Trophoblast cell (in vitro differentiated cells and primary cell): ENCODE data around the gene BOLA2B.

ENCODE experiments used
- DNase-seq, 2 donors: peaks; one replicate each; pipeline ENCODE4 v3.0.0-alpha.2; 2016
- H2AFZ ChIP-seq: 2 replicates; pipeline ENCODE4 v1.6.1; 2013; ENCODE audit warnings: low read length, moderate library complexity, mild to moderate bottlenecking; ENCODE audit not compliant: insufficient read depth, poor library complexity
- H2AK5ac ChIP-seq: 2 replicates; pipeline ENCODE4 v1.6.1; 2013; ENCODE audit warnings: mild to moderate bottlenecking, low read length
- H2BK120ac ChIP-seq: 2 replicates; pipeline ENCODE4 v1.6.1; 2013; ENCODE audit warnings: low read length, mild to moderate bottlenecking, moderate library complexity; ENCODE audit not compliant: insufficient read depth, poor library complexity
- H2BK12ac ChIP-seq: 2 replicates; pipeline ENCODE4 v1.6.1; 2013; ENCODE audit warnings: mild to moderate bottlenecking, low read length, moderate library complexity
- H2BK5ac ChIP-seq: 2 replicates; pipeline ENCODE4 v1.6.1; 2013; ENCODE audit warnings: low read length, low read depth, moderate library complexity, mild to moderate bottlenecking; ENCODE audit not compliant: poor library complexity
- H3K14ac ChIP-seq: 2 replicates; pipeline ENCODE4 v1.6.1; 2013; ENCODE audit warnings: mild to moderate bottlenecking, low read length
- H3K18ac ChIP-seq: 2 replicates; pipeline ENCODE4 v1.6.1; 2013; ENCODE audit warnings: mild to moderate bottlenecking, low read length
- H3K23ac ChIP-seq: 2 replicates; pipeline ENCODE4 v1.6.1; 2013; ENCODE audit warnings: low read length
- H3K27ac ChIP-seq: 2 replicates; pipeline ENCODE4 v1.5.1; 2013; ENCODE audit warnings: low read depth, mild to moderate bottlenecking, inconsistent platforms, low read length, moderate library complexity
- H3K27me3 ChIP-seq: 2 replicates; pipeline ENCODE4 v1.6.1; 2013; ENCODE audit warnings: inconsistent platforms, mild to moderate bottlenecking, low read length, moderate library complexity; ENCODE audit not compliant: insufficient read depth
- H3K36me3 ChIP-seq, 2 experiments: 1 replicate in 1 of 2; 2 replicates in 1 of 2; pipeline ENCODE4 v1.6.1; 2013; ENCODE audit warnings: low read length in 2 of 2, mild to moderate bottlenecking in 2 of 2, moderate library complexity in 1 of 2; ENCODE audit not compliant: insufficient read depth in 2 of 2, control insufficient read depth in 1 of 2
- H3K4ac ChIP-seq: 2 replicates; pipeline ENCODE4 v1.6.1; 2013; ENCODE audit warnings: low read depth, mild to moderate bottlenecking, low read length, moderate library complexity
- H3K4me1 ChIP-seq, 2 experiments: 1 replicate in 1 of 2; 2 replicates in 1 of 2; pipeline ENCODE4 v1.6.1; 2013; ENCODE audit warnings: low read length in 2 of 2, mild to moderate bottlenecking in 2 of 2, moderate library complexity in 1 of 2; ENCODE audit not compliant: insufficient read depth in 2 of 2, control insufficient read depth in 1 of 2
- H3K4me2 ChIP-seq: 2 replicates; pipeline ENCODE4 v1.6.1; 2013; ENCODE audit warnings: inconsistent platforms, mild to moderate bottlenecking, low read length, moderate library complexity
- H3K4me3 ChIP-seq: 2 replicates; pipeline ENCODE4 v1.5.1; 2013; ENCODE audit warnings: mild to moderate bottlenecking, low read depth, low read length, inconsistent platforms
- H3K79me1 ChIP-seq: one replicate; pipeline ENCODE4 v1.6.1; 2013; ENCODE audit warnings: low read length
- H3K79me2 ChIP-seq: 2 replicates; pipeline ENCODE4 v1.6.1; 2013; ENCODE audit warnings: low read length, mild to moderate bottlenecking; ENCODE audit not compliant: control insufficient read depth, insufficient read depth, poor library complexity
- H3K9ac ChIP-seq: 2 replicates; pipeline ENCODE4 v1.6.1; 2013; ENCODE audit warnings: mild to moderate bottlenecking, low read length
- H3K9me3 ChIP-seq: 2 replicates; pipeline ENCODE4 v1.6.1; 2013; ENCODE audit warnings: low read depth, mild to moderate bottlenecking, control low read depth, inconsistent platforms, low read length; ENCODE audit not compliant: insufficient read depth
- H4K12ac ChIP-seq: 2 replicates; pipeline ENCODE4 v1.6.1; 2013; ENCODE audit warnings: low read depth, mild to moderate bottlenecking, low read length, moderate library complexity
- H4K8ac ChIP-seq: 2 replicates; pipeline ENCODE4 v1.6.1; 2013; ENCODE audit warnings: low read depth, mild to moderate bottlenecking, low read length, moderate library complexity
- H4K91ac ChIP-seq: one replicate; pipeline ENCODE4 v1.6.1; 2013; ENCODE audit warnings: low read depth, mild to moderate bottlenecking, low read length, moderate library complexity
- WGBS: extraction: QIAGEN DNeasy Blood & Tissue Kit; methylation state at CpG from one replicate; pipeline ENCODE4 v1.1.7; 2013; ENCODE audit warnings: missing lambda C conversion rate; ENCODE audit not compliant: insufficient read length, insufficient coverage; ENCODE audit errors: extremely low coverage; 5-methylcytosine and 5-hydroxymethylcytosine counted together

Gene BOLA2B

GRCh38 chr16:30155188-30155587, 38.3 kb downstream of the BOLA2B start:
- Histone ChIP-seq H3K9ac (no peak overlapping the region), H3K79me1 (no peaks in the 10 kb centered on the region), H3K4ac (no peak overlapping the region), H3K4me2 (no peak overlapping the region), H3K18ac (no peak overlapping the region), H4K12ac (no peak overlapping the region), H3K23ac (no peak overlapping the region), H4K91ac (no peak overlapping the region), H2BK120ac (no peak overlapping the region), H3K27me3 (no peaks in the 10 kb centered on the region), H3K79me2 (no peaks in the 10 kb centered on the region), H3K14ac (no peak overlapping the region), H3K4me3 (no peak overlapping the region), H3K4me1 (no peaks in the 10 kb centered on the region), H2AK5ac (no peak overlapping the region), H2BK12ac (no peak overlapping the region), H3K9me3 (no peaks in the 10 kb centered on the region), H3K36me3 (no peaks in the 10 kb centered on the region), H2AFZ (no peak overlapping the region), H2BK5ac (no peak overlapping the region), H3K27ac (no peak overlapping the region), H4K8ac (no peak overlapping the region)
- no CpG with 5 or more reads among the region's 5 CpGs for WGBS
- DNase-seq = no peak

GRCh38 chr16:30152517-30152916, 40.9 kb downstream of the BOLA2B start:
- no peak overlapping the region for H4K91ac ChIP-seq
- no peak overlapping the region for H2BK120ac ChIP-seq
- no peak overlapping the region for H2AFZ ChIP-seq
- H3K4ac ChIP-seq = no peak overlapping the region
- no peak overlapping the region for H4K12ac ChIP-seq
- peaks cover 3% of the 10 kb centered on the region for H3K9me3 ChIP-seq
- no peak overlapping the region for H2AK5ac ChIP-seq
- no peak overlapping the region for H3K23ac ChIP-seq
- no peak overlapping the region for H3K14ac ChIP-seq
- DNase-seq = no peak
- H2BK12ac ChIP-seq = no peak overlapping the region
- H3K36me3 ChIP-seq = no peaks in the 10 kb centered on the region
- no peak overlapping the region for H3K4me3 ChIP-seq
- no peak overlapping the region for H4K8ac ChIP-seq
- no peaks in the 10 kb centered on the region for H3K4me1 ChIP-seq
- H3K79me2 ChIP-seq = no peaks in the 10 kb centered on the region
- WGBS = no CpG with 5 or more reads among the region's 9 CpGs
- H2BK5ac ChIP-seq = no peak overlapping the region
- H3K27ac ChIP-seq = no peak overlapping the region
- no peaks in the 10 kb centered on the region for H3K27me3 ChIP-seq
- H3K9ac ChIP-seq = no peak overlapping the region
- H3K79me1 ChIP-seq = no peaks in the 10 kb centered on the region
- no peak overlapping the region for H3K4me2 ChIP-seq
- no peak overlapping the region for H3K18ac ChIP-seq

GRCh38 chr16:30151091-30151490, 42.4 kb downstream of the BOLA2B start:
- Histone ChIP-seq H4K12ac (no peak overlapping the region), H2AK5ac (no peak overlapping the region), H2BK5ac (no peak overlapping the region), H2BK120ac (no peak overlapping the region), H3K4ac (no peak overlapping the region), H3K18ac (no peak overlapping the region), H4K91ac (no peak overlapping the region), H2AFZ (no peak overlapping the region), H3K9me3 (peaks cover 3% of the 10 kb centered on the region), H3K9ac (no peak overlapping the region), H3K4me2 (no peak overlapping the region), H3K27ac (no peak overlapping the region), H3K27me3 (no peaks in the 10 kb centered on the region), H3K79me1 (no peaks in the 10 kb centered on the region), H4K8ac (no peak overlapping the region), H3K4me1 (no peaks in the 10 kb centered on the region), H3K14ac (no peak overlapping the region), H3K23ac (no peak overlapping the region), H3K79me2 (no peaks in the 10 kb centered on the region), H3K4me3 (no peak overlapping the region), H3K36me3 (no peaks in the 10 kb centered on the region), H2BK12ac (no peak overlapping the region)
- WGBS = no CpG with 5 or more reads among the region's 7 CpGs
- no peak for DNase-seq

- DNase-seq = no peak
- Histone ChIP-seq H2AK5ac (no peak overlapping the region), H3K18ac (no peak overlapping the region), H3K14ac (no peak overlapping the region), H3K4me3 (no peak overlapping the region), H3K9ac (no peak overlapping the region), H3K4me1 (no peaks in the 10 kb centered on the region), H3K27ac (no peak overlapping the region), H3K79me2 (no peaks in the 10 kb centered on the region), H3K4me2 (no peak overlapping the region), H2BK5ac (no peak overlapping the region), H4K12ac (no peak overlapping the region), H4K91ac (no peak overlapping the region), H2BK12ac (no peak overlapping the region), H3K9me3 (peaks cover 3% of the 10 kb centered on the region), H3K79me1 (no peaks in the 10 kb centered on the region), H3K23ac (no peak overlapping the region), H3K36me3 (no peaks in the 10 kb centered on the region), H2BK120ac (no peak overlapping the region), H3K4ac (no peak overlapping the region), H3K27me3 (no peaks in the 10 kb centered on the region), H4K8ac (no peak overlapping the region), H2AFZ (no peak overlapping the region)
- no CpG with 5 or more reads among the region's 5 CpGs for WGBS
Measured at GRCh38 chr16:30149250-30149930, 44.1 kb downstream of the BOLA2B start.
